Colon (tissue), 2 donors: ENCODE measurements around the gene CBFA2T2.
"Not testable (repeated sequence)": the region's sequence is repeated elsewhere in the genome, so short reads cannot be mapped to it uniquely, and the experiment has no call there.

Experiments used
- FAIRE-seq: peaks from 2 replicates; lab custom pipeline; 2012; peaks lifted over from hg19 to GRCh38; lab: Jason Lieb, UNC
- donor health status: control.
- donor health status: control.

The CBFA2T2 gene

DNA sequence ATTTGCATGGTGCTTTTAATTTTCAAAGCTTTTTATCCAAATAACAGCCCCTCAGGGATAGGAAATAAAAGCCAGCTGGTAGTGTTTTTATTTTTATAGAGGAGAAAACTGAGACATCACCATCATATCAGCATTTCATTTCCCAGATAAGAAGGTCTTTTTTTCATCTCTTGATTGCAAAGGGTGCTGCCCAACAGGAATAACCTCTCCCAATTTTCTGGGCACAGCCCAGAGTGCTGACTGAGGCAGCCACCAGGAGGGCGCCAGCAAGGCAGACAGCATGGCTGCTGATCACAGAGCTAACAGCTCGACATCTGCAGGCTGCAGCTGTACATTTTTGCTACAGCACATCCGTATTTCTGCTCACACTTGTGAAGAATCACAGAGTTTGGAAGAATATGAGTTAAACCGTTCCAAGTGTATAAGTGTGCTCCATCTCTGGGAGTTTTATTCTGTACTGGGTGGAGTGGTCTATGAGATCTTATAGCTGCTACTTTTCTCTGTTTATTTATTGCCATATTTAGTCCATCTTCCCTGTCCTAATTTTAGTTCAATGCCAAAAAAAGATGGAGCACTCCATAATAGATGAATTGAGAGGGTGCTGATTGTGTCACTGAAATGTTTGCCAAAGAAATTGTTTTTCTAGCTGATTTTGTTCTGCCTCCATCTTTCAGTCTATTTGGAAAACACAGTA, 86.7 kb downstream of the CBFA2T2 start:
- FAIRE-seq: no peak

GRCh38 chr20:33578510-33578909, 88.6 kb downstream of the CBFA2T2 start:
- FAIRE-seq: no peak

DNA sequence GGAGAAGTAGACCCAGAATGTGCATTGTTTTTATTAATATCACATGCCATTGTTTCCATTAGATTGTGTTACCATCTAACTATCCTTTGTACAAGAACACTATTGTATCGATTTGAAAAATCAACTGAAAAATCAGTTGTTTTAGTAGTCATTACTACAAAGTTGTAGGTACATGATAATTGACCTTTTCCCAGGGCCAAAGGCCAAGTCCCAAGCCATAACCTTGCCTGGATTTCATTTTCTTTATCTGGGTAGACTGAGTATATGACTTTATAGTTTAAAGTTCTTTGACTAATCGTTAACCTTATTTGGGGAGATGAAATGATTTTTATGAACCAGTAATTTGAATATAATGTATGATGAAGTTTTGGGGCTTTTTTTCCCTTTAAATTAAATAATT, 93.2 kb downstream of the CBFA2T2 start:
- FAIRE-seq: no peak

DNA sequence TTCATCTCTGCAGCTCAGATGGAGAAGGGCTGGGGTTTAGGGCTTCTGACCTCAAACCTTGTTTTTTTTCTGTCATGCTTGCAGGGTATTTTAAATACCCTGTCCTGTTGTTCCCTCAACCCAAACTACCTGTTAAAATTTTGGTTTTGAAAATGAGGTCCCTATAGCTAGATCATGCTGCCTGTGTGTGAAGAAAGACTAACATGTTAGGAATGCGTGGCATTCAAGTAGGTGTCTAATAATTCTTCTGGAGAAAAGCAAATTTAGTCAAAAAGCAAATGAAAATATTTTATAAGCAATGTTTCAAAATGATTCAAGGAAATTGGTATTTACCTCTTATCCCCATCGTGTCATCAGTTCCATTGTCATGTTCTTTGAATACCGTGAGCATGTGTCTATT, 95.1 kb downstream of the CBFA2T2 start:
- no peak for FAIRE-seq

DNA sequence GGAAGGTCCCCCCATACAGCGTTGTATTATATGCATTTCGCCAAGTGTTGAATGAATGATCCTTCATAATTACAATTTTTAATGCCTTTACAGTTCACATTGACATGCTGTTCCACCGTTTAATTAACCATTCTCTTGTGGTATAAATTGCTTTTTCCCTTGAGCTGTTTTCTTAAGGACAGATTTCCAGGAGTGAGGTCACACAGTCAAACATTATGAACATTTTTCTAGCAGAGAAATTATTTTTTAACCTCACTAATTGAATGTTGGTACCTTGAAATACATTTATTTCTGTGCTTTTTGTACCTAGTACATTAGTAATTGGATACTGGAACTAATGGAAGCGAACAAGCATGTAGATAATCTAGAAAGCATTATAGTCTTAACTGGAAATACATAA, 95.5 kb downstream of the CBFA2T2 start:
- no peak for FAIRE-seq

- no peak for FAIRE-seq
Observed at GRCh38 chr20:33589059-33589458, 99.2 kb downstream of the CBFA2T2 start.

GRCh38 chr20:33591901-33592300, 102.0 kb downstream of the CBFA2T2 start:
- FAIRE-seq: not testable (repeated sequence)

GRCh38 chr20:33594743-33595142, 104.8 kb downstream of the CBFA2T2 start:
- FAIRE-seq: no peak

DNA sequence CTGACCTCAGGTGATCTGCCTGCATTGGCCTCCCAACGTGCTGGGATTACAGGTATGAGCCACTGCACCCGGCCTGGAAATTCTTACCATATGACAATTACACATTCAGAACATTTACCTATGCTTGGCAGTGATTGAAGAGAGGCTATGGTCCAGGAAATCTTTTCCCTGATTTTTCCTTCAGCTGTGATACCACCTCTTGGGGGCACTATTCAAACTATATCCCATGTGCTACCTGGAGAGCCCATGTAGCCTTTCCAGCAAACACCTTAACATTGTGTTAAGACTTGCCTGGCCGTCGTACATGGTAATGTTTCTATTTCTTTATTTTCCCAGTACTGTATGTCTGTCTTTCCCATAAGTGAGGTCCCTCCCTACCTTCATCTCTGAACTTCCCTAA, 110.5 kb downstream of the CBFA2T2 start:
- no peak for FAIRE-seq

DNA sequence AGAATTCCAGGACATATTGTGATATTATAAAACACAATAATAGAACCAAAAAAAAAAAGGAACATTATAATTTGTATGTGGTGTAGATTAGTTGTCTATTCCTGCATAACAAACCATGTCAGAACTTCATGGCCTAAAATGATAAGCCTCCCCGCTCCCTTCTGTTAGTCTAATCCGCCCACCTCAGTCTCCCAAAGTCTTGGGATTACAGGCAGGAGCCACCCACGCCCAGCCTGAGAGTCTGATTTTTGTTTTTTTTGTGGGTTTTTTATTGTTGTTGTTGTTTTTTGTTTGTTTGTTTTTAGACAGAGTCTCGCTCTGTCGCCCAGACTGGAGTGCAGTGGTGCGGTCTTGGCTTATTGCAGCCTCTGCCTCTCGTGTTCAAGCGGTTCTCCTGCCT, 111.1 kb downstream of the CBFA2T2 start:
- FAIRE-seq: no peak

DNA sequence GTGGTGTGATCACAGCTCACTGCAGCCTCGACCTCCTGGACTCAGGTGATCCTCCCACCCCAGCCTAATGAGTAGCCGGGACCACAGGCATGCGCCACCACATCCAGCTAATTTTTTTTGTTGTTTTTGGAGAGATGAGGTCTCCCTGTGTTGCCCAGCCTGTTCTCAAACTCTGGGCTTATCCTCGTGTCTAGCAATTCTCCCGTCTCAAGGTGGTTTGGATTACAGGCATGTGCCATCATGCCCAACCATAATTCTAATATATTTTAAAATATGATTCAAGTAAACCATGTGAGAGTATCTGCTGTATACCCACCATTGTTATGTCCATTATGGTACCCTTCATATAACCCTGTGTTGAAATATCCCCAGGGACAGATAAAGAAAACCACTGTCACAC, 112.0 kb downstream of the CBFA2T2 start:
- no peak for FAIRE-seq

DNA sequence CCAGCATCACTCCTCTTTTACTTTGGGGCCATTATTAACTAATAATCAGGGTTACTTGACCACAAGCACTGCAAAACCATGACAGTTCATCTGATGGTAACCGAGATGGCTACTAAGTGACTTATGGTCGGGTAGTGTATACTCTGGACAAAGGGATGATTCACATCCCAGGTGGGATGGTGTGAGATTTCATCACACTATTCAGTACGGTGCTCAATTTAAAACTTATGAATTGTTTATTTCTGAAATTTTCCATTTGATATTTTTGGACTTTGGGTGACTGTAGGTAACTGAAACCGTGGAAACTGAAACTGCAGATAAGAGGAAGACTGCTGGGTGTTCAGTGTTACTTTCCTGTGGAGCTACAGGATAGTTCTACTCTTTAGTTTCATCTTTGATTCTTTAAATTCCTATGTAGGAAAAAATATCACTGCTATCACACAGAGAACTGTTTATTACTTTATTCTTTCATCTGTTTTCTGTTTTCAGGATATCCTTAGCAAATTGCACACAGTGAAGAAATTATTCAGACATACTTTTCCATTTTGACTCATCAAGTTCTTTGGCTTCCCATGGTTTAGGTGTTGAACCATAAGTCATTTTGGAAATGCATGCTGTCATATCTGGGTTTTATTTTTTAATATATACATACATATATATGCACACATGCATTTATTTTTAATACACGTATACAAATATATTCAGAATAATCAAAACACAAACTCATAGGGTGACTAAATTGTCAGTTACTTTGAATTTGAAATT, 113.1 kb downstream of the CBFA2T2 start:
- no peak for FAIRE-seq

GRCh38 chr20:33604084-33604990, 114.4 kb downstream of the CBFA2T2 start:
- FAIRE-seq: no peak

DNA sequence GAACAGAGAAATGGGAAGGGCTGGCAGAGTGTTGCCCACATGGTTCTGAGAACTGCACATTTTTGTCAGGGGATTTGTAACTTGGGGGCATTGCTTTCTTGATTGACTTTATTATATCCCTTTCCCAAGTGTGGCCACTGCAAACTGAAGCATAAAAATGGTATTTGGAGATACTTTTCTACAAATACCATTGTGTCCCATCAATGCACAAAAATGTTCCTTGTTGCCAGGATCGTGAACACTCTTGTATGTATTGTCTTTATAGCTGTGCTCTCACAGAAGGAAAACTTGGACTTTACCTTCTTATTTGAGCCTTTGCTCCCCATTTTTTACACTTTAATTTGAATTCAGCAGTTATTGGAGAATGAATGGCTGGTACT, 115.1 kb downstream of the CBFA2T2 start:
- no peak for FAIRE-seq

DNA sequence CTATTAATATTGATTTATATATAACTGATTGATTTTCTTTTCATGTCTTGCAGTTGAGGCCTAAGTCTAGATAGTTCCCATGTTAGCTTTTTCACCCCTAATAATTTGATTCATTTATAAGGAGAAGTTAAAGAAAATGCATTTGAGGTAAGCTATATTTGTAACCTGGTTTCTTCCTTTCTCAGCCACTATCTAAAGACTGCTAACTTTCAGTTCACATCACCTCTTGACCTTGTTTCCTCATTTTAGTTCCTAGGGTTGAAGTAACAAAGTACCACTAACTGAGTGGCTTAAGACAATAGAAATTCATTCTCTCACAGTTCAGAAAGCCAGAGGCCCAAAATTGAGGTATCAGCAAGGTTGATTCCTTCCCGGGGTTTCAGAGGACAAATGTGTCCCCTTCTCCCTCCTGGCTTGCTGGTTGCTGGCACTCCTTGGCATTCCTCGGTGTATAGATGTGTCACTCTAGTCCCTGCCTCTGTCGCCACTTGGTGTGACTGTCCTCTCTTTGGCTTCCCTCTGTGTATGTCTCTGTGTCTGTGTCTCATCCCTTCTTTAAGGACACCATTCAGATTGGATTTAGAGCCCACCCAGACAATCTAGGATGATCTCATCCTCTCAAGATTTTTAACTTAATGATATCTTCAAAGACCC, 116.3 kb downstream of the CBFA2T2 start:
- FAIRE-seq: no peak

DNA sequence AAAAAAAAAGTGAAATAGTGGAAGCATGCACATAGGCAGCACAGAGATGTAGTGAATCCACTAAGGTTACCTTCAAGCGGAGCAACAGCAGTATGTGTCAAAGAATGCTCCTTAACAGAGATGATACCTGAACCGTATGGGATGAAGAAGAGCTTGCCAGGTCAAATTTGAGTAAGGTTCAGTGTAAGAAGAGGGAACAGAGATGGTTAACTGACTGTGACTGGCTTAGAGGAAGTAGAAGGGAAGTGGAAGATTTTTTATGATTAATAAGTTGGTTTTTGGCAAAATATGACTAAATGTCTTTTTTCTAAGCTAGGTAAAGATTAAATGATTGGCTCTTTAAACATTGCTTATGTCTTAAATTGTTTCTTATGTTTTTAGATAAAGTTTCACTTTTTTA, 119.6 kb downstream of the CBFA2T2 start:
- FAIRE-seq: no peak

- no peak for FAIRE-seq
Observed at GRCh38 chr20:33611106-33611505, 121.2 kb downstream of the CBFA2T2 start.

GRCh38 chr20:33612001-33612400, 122.1 kb downstream of the CBFA2T2 start:
- no peak for FAIRE-seq

- no peak for FAIRE-seq
Observed at GRCh38 chr20:33621717-33622400, 132.0 kb downstream of the CBFA2T2 start.

- no peak for FAIRE-seq
Observed at GRCh38 chr20:33622705-33623365, 132.9 kb downstream of the CBFA2T2 start.

GRCh38 chr20:33624399-33624798, 134.5 kb downstream of the CBFA2T2 start:
- no peak for FAIRE-seq
